OCI-M2 (cell line): Measurements from ENCODE around the gene CD79B.
"Not testable (repeated sequence)": the region's sequence is repeated elsewhere in the genome, so short reads cannot be mapped to it uniquely, and the experiment has no call there.

Source experiments
- DNase-seq: peaks from one replicate; lab custom pipeline; 2025; ENCODE audit not compliant: unreplicated experiment; lab: John Stamatoyannopoulos, UW

The CD79B gene

GRCh38 chr17:63933598-63933997 lies 1.5 kb upstream of the CD79B start:
- no peak for DNase-seq

- DNase-seq, result no peak
Observed at GRCh38 chr17:63932721-63933120, 590 bp upstream of the CD79B start.

- no peak for DNase-seq
Observed at GRCh38 chr17:63930951-63931575, 1.1 kb downstream of the CD79B start.

- no peak for DNase-seq
Observed at GRCh38 chr17:63929860-63930766, 2.0 kb downstream of the CD79B start.

GRCh38 chr17:63928966-63929695 lies 3.0 kb downstream of the CD79B start:
- DNase-seq, result no peak

- DNase-seq, result no peak
Observed at GRCh38 chr17:63928172-63928666, 3.9 kb downstream of the CD79B start.

- no peak for DNase-seq
Observed at GRCh38 chr17:63927464-63928171, 4.5 kb downstream of the CD79B start.

GRCh38 chr17:63926164-63926563 lies 6.0 kb downstream of the CD79B start:
- no peak for DNase-seq

- no peak for DNase-seq
Observed at GRCh38 chr17:63925615-63926014, 6.5 kb downstream of the CD79B start.

- not testable (repeated sequence) for DNase-seq
Observed at GRCh38 chr17:63922402-63922801, 9.7 kb downstream of the CD79B start.

GRCh38 chr17:63920779-63921178 lies 11.4 kb downstream of the CD79B start:
- not testable (repeated sequence) for DNase-seq

GRCh38 chr17:63920050-63920449 lies 12.1 kb downstream of the CD79B start:
- not testable (repeated sequence) for DNase-seq

- no peak for DNase-seq
Observed at GRCh38 chr17:63919311-63919723, 12.8 kb downstream of the CD79B start.

- DNase-seq, result not testable (repeated sequence)
Observed at GRCh38 chr17:63918789-63919305, 13.3 kb downstream of the CD79B start, which contains the start of gene GH1. Gene GH1 (minus strand): TSS chr17:63918839. CDS start chr17:63918776, 63 bp downstream.

GRCh38 chr17:63918305-63918704 lies 13.8 kb downstream of the CD79B start:
- no peak for DNase-seq

GRCh38 chr17:63917646-63918045 lies 14.5 kb downstream of the CD79B start:
- DNase-seq, result no peak

- not testable (repeated sequence) for DNase-seq
Observed at GRCh38 chr17:63917206-63917605, 14.9 kb downstream of the CD79B start.

- no peak for DNase-seq
Observed at GRCh38 chr17:63916566-63917185, 15.5 kb downstream of the CD79B start.

- not testable (repeated sequence) for DNase-seq
Observed at GRCh38 chr17:63915753-63916152, 16.4 kb downstream of the CD79B start.

- DNase-seq, result no peak
Observed at GRCh38 chr17:63914471-63914870, 17.7 kb downstream of the CD79B start.
